GM12875 (cell line): ENCODE results near the gene IL16.

Source experiments
- H3K4me3 ChIP-seq: one replicate; pipeline ENCODE4 v1.5.1; 2011; ENCODE audit warnings: low read depth, low read length, control low read depth
- TF ChIP-seq, protein P1 (sequence below): IDR thresholded peaks from 2 replicates; pipeline ENCODE4 v1.5.1; 2011; ENCODE audit warnings: low read depth, mild to moderate bottlenecking, control low read depth, inconsistent platforms, low read length, moderate library complexity, borderline replicate concordance; ENCODE audit not compliant: insufficient read depth

The IL16 gene

DNA sequence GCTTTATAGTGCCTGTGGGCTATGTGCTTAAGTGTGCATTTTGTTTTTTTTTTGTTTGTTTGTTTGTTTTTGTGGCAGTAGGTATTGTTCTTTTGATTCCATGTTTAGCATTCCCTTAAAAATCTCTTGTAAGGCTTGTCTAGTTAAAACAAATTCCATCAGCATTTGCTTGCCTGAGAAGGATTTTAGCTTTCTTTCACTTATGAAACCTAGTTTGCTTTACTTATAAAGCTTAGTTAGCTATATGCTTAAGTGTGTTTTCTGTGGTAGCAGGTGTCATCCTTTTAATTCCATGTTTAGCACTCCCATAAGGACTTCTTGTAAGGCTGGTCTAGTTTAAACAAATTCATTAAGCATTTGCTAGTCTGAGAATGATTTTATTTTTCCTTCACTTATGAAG, 17.3 kb downstream of the IL16 start:
- TF ChIP-seq, protein P1, sequence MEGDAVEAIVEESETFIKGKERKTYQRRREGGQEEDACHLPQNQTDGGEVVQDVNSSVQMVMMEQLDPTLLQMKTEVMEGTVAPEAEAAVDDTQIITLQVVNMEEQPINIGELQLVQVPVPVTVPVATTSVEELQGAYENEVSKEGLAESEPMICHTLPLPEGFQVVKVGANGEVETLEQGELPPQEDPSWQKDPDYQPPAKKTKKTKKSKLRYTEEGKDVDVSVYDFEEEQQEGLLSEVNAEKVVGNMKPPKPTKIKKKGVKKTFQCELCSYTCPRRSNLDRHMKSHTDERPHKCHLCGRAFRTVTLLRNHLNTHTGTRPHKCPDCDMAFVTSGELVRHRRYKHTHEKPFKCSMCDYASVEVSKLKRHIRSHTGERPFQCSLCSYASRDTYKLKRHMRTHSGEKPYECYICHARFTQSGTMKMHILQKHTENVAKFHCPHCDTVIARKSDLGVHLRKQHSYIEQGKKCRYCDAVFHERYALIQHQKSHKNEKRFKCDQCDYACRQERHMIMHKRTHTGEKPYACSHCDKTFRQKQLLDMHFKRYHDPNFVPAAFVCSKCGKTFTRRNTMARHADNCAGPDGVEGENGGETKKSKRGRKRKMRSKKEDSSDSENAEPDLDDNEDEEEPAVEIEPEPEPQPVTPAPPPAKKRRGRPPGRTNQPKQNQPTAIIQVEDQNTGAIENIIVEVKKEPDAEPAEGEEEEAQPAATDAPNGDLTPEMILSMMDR = no peak
- no peak overlapping the region for H3K4me3 ChIP-seq

DNA sequence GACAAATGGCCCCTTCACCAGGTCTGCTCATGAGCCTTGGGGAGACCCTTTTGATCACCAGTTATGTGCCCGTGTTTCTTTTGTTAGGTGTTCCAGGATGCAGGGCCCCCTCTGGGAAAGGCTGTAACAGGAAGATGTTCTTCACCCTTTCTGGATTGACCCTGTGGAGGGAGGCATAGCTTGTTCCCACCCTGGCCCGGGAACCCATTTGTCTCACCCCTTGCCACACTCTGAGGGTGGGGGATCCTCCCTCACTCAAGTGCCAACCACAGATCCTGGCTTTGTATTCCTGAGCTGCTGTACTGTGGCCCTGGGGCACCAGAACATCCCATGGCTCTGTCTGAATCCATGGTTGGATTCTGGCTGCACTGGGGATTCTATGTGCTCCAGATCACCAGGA, 18.9 kb downstream of the IL16 start:
- TF ChIP-seq, protein P1 = no peak
- H3K4me3 ChIP-seq = no peak overlapping the region

GRCh38 chr15:81215983-81216382, 19.3 kb downstream of the IL16 start:
- H3K4me3 ChIP-seq = no peak overlapping the region
- TF ChIP-seq, protein P1 = no peak

GRCh38 chr15:81216422-81216821, 19.7 kb downstream of the IL16 start:
- TF ChIP-seq, protein P1 = no peak
- H3K4me3 ChIP-seq = no peak overlapping the region

DNA sequence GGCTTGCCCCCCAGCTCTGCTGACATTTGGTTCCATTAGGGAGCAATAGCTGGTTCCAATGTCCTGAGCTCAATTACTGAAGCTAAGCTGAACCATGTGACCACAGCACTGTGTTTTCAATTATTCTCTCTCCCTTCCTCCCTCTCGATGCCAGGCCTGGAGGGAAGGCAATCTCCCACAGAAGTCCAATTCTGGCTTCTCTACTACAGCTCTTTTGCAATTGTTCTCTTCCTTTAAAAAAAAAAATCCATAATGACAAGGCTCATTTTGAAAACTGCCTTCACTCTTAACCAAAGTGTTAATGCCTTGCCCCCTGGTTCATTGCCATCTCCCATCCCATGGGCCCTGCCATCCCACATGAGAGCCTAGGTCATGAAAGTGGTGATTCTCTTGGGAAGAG, 24.8 kb downstream of the IL16 start:
- TF ChIP-seq, protein P1 = no peak
- no peak overlapping the region for H3K4me3 ChIP-seq

DNA sequence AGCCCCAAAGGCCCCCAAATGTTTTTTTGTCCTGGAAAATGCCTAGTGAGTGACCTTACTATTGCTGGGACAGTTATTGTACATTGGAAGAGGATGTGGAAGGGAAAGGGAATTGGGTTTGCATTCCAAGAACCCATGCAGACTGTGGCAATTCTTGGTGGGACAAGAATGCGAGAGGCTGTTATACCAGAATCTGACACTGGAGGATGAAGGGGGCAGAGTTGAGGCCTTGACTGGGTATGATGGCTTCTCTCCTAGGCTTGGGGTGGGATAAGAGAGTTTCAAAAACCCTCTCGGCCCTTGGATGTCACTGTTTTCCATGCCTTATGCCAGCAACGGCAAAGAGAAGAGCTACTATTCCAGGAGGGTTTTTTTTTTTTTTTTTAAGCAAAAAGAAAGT, 25.3 kb downstream of the IL16 start:
- H3K4me3 ChIP-seq = no peak overlapping the region
- TF ChIP-seq, protein P1 = no peak

DNA sequence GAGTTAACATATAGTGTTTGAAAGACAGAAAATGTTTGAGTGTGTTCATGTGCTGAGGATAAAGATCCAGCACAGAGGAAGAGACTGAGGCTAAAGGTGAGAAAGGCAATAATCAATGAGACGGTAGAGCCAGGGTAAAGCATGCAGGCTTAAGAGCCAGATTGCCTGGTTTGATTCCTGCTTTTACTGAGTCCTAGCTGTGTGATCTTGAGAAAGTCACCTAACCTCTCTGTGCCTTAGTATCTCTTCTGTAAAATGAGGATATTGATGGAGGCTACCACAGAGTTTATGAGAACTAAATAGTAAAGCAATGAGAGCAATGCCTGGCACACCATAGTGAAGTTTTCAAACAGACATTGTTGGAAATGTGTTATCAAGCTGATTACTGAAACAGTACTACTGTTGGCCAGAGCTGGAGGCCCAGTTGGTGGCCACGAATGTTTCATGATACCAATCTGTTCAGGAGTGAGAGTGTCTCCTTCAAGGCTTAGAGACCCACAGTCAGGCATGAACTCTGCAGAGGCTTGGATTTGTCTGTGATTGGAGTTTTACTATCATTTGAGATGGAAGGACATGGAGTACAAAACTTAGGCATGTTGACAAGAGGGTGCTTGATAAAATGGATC, 26.8 kb downstream of the IL16 start:
- H3K4me3 ChIP-seq = no peak overlapping the region
- TF ChIP-seq, protein P1 = no peak
